ENCODE data around the gene ANKS1B.

ANKS1B gene

DNA sequence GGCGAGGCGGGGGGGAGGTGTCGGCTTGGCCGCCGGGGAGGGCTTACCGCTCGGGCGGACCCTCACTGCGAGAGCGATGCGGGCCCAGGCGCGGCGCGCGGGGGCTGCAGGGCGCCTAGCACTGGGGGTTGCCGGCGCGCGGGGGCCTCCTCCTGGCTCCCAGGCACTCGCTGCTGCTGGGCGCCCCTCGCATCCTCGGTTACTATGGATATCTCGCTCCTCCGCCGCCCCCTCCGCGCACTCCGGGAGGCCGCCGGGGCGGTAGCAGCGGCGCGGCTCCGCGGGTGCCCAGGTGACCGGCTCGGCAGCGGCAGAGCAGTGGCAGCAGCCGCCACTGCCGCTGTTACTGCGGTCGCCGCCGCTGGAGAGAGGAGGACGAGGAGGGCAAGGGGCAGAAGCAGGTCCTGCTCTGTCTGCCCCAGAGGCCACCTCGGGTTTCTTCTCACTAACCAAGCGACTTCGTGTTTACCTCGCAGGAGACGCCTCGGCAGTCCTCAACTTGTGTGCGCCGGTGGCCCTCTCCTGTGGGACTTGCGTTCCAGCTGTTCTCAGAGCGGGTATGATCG is 1089.6 kb downstream of the ANKS1B start:
- DNase-seq (ENCODE audit: low read depth in 1 of 2, low spot score in 1 of 2): no peak

DNA sequence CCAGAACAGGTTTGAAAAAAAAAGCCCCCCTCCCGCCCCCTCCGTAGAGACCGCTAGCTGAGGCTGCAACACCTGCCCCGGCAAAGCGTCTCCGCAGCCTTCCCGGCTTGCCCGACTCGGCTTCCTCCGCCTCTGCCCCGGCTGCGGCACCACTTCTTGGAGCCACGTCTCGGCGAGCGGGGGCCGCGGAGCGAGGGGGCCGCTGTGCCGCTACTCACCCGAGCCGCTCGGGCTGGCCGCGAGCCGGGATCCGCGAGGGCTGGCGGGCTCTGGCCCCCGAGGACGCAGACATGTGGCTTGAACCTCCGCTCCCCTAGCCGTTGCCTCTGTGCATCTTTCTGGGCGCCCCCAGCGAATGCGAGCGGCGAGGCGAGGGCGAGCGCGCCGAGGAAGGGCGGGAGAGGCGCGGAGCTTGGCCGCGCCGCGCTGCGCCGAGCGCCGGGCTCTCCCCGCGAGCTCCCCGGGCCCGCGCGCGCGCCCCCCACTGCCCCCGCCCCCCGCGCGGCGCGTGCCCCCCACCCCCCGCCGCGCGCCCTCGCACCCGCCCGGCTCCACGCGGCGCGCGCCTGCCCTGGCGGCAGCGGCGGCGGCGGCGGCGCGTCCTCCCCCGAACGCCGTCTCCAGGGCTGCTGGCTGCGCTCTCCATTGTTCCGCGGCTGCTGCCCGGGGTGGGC is 1090.2 kb downstream of the ANKS1B start:
- no peak for DNase-seq (ENCODE audit: low read depth in 1 of 2, low spot score in 1 of 2)

DNA sequence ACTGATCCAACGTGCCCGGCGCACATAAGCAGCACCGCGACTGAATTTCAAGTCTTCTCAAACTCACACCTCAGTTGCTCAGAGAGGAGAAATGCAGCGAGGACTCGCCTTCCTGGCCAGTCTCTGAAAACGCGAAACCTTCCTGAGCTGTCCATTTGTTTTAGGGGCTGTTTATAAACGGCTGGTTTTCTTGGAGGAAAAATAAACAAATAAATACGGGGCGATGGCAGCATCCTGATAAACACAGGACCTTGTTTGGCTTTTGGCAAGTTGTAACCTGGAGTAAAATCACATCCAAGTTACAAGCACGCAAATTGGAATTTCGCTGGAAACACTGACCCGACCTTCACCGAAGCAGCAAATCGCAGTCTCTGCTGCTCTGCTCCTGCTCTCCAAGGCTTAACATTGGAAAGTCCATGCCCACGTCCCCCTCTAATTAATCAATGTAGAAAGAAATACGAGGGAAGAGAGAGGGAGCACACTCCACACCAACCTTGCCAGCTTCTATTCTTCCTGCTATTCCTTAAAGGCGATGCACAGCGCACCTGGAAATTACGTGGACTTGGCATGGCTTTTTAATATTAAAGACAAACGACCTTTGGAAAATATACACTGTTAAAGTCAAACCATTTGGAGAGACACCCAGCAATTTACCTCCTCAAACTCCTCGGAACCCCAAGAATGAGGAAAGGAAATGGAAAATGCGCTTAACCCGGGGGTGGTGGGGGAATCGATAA is 1090.9 kb downstream of the ANKS1B start:
- no peak for DNase-seq (ENCODE audit: low read depth in 1 of 2, low spot score in 1 of 2)

GRCh38 chr12:98893126-98893674 is 1091.5 kb downstream of the ANKS1B start:
- no peak for DNase-seq (ENCODE audit: low read depth in 1 of 2, low spot score in 1 of 2)

DNA sequence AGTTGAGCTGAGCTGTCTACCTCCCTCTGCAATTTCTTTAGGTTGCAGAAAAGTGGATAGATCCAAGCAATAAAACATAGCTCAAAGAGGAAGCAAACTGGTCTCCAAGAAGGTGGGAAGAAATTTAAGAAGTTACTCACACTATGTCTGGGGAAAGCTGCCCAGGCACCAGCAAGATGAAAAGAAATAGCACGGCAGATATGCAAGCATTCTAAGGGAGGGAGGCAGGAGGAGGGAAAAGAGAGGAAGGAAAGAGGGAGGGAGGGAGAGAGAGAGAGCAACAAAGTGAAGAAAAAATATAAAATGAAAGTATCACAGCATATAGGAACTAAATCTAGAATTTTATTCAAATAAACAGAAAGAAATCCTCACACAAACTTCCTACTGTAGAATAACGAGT is 1099.0 kb downstream of the ANKS1B start:
- DNase-seq (ENCODE audit: low read depth in 1 of 2, low spot score in 1 of 2): no peak

GRCh38 chr12:98883231-98883630 is 1101.5 kb downstream of the ANKS1B start:
- DNase-seq (ENCODE audit: low read depth in 1 of 2, low spot score in 1 of 2): no peak

DNA sequence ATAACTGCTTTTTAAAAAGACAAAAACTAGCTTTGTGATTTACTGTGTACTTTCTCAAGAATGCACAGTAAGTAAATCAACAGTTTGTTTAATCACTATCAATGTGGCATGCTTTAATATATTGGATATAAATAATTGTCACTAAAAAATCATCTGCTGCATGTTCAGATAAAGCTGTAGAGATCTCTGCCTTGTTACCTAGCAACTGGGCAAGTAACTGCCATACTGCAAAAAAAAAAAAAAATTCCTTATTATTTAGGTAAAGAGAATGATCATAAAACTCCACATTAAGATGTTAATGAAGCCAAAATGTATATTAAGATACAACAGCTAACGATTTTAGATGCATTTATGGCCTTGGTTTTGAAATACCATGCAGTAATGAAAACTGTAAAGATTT is 1102.2 kb downstream of the ANKS1B start:
- DNase-seq (ENCODE audit: low read depth in 1 of 2, low spot score in 1 of 2): no peak

DNA sequence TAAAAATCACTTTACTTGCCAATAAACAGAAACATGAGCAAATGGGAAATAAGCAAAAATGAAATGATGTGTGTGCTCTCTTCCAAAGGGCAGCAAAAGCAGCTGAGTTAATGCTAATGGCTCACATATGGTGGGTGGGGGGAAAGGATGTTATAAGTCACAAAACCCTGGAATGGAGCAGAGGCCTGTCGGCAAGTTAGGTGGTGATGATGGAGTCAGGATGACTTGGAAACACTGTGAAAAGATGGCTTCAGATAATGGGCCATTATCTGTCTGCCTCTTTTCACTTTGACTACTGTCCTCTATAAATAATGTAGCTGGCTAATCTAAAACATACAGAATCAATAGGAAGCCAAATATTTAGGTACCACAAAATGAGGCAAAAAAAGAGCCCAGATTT is 1111.0 kb downstream of the ANKS1B start:
- no peak for DNase-seq (ENCODE audit: low read depth in 1 of 2, low spot score in 1 of 2)

DNA sequence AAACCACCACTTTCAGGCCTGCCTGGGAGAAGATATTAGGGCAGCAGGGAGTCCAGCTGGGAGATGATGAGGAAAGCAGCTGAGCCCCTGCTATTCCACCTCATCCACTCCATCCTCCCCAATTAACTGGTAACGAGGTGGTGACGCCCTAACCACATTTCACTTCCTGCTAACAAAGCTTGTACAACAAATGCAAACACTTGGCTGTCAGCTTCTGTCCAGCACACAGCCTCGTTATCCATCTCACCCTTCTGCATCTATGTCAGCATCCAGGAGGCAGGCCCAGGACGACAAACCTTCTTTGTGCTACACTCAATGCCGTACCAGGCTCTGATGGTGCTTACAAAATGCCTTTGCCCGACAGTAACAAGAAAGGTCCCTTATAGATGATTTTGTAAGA is 1114.2 kb downstream of the ANKS1B start:
- DNase-seq (ENCODE audit: low read depth in 1 of 2, low spot score in 1 of 2): no peak

DNA sequence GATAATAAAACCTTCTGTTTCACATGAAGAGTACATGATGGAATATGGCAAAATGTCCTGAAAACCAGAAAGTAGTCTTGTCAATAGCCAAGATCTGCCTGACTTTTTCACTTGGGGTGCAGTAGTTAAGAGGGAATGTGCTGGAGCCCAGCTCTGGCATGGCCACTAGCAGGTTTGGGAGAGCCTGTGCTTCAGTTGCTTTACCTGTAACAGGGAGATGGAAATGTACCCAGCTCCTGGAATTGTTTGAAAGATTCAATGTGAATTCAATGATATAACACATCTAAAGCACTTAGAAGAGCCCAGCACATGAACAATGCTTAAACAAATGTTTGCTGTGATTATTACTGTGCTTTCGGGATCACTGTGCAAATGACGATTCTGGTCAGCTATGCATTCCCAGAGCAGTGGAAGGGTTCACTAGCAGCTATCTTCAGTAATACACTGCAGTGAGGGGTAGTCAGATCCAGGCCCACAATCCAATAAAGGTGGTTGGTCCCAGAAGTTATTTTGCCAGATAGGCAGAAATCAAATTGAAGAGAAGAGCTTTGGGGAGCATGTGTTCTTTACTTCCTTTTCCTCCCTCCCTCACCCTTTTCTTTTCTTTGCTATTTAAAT is 1114.7 kb downstream of the ANKS1B start:
- no peak for DNase-seq (ENCODE audit: low read depth in 1 of 2, low spot score in 1 of 2)

GRCh38 chr12:98868538-98868937 is 1116.2 kb downstream of the ANKS1B start:
- no peak for DNase-seq (ENCODE audit: low read depth in 1 of 2, low spot score in 1 of 2)

DNA sequence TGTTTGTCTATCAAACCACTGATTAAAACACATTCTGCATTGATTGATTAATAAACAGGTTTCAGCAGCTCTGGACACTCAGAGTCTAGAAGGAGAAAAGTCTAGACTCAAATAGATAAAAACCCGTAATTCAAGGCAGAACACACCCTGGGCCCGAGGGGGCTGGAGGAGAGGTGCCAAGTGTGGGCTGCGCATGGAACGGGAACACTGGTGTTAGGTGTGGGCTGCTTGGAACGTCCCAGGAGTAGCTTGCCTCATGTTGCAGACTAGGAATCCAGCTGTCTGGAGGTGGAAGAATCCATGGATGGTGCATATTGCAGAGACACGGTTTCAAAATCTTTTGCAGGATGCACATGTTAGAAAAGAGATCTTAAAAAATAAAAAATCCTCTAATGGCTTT is 1116.7 kb downstream of the ANKS1B start:
- DNase-seq (ENCODE audit: low read depth in 1 of 2, low spot score in 1 of 2): no peak

GRCh38 chr12:98864363-98864762 is 1120.4 kb downstream of the ANKS1B start:
- no peak for DNase-seq (ENCODE audit: low read depth in 1 of 2, low spot score in 1 of 2)

DNA sequence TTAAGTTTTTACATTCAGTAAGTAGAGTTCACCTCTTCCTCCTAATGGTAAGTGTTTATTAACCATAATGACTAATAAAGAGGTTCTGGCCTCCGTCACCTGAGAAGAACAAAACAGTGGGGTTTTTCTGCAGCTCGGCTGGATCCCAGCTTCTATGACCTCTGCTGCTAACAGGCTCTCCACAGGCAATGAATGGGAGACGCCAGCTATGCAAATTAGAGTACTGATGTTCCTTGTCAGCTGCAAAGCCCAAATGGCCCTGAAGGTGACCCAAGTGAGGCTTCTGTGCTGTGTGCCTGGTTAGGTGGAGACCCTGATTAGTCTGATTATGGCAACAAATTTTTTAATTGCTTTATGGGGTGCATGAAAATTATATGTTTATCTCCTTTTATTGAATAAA is 1121.6 kb downstream of the ANKS1B start:
- no peak for DNase-seq (ENCODE audit: low read depth in 1 of 2, low spot score in 1 of 2)

- DNase-seq (ENCODE audit: low read depth in 1 of 2, low spot score in 1 of 2): no peak
These were observed 1123.5 kb downstream of the ANKS1B start for GRCh38 chr12:98861251-98861650.

- DNase-seq (ENCODE audit: low read depth in 1 of 2, low spot score in 1 of 2): no peak
These were observed 1127.7 kb downstream of the ANKS1B start for GRCh38 chr12:98856897-98857540.

DNA sequence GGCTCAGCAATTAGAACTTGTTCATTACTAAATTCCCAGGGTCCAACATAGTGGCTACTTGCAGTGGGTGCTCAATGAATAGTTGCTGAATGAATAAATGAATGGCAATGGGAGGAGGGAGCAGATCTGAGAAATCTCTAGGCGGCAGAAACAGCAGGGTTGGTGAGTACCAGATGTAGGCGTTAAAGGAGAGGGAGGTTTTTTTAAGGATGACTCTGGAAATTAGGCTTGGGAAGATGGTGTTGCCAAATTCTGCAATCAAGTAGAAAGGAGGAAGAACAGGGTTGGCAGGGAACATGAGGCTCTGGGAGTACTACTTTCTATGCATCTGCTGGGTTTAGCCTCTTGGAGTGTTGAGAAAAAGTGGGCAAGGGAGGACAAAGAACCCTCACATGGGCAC is 1132.6 kb downstream of the ANKS1B start:
- DNase-seq (ENCODE audit: low read depth in 1 of 2, low spot score in 1 of 2): no peak

- no peak for DNase-seq (ENCODE audit: low read depth in 1 of 2, low spot score in 1 of 2)
These were observed 1137.5 kb downstream of the ANKS1B start for GRCh38 chr12:98847242-98847641.

GRCh38 chr12:98845957-98846356 is 1138.8 kb downstream of the ANKS1B start:
- DNase-seq (ENCODE audit: low read depth in 1 of 2, low spot score in 1 of 2): no peak

GRCh38 chr12:98840325-98840724 is 1144.4 kb downstream of the ANKS1B start:
- no peak for DNase-seq (ENCODE audit: low read depth in 1 of 2, low spot score in 1 of 2)

DNA sequence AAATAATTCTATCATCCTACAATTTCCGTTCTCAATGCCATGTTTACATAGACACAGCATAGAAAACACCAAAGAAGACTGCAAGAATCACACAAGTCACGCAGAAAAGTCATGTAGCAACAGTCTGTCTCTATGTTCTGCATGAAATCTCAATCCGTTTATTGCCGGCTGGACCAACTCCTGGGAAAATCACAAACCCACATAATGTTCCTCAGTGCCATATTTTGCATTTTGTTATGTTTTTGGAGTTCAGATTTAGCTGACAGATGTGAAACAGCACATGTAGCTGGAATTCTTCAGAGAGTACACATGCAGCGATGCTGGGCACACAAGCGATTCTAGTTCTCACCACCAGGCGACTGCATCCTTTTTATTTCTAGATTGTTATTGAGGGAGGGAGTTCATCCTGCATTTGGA is 1146.5 kb downstream of the ANKS1B start:
- no peak for DNase-seq (ENCODE audit: low read depth in 1 of 2, low spot score in 1 of 2)

Measured in stimulated activated CD4-positive, alpha-beta T cell treated with anti-CD3 and anti-CD28 coated beads, Interleukin-15, amount 100 ng/mL, for 1 hour (primary cell).